ELF-1 (cell line): ENCODE measurements around the gene DCST2.

ENCODE experiments used
- DNase-seq: peaks from one replicate; pipeline ENCODE4 v3.0.0-alpha.2; 2016; ENCODE audit warnings: low read depth, low spot score

The DCST2 gene

GRCh38 chr1:155010211-155010918 is 23.2 kb downstream of the DCST2 start:
- DNase-seq, result no peak

GRCh38 chr1:155009742-155010141 is 23.8 kb downstream of the DCST2 start:
- no peak for DNase-seq

GRCh38 chr1:155009221-155009711 is 24.3 kb downstream of the DCST2 start:
- DNase-seq, result no peak

- DNase-seq, result no peak
Observed at GRCh38 chr1:155008015-155008941, 25.3 kb downstream of the DCST2 start.

GRCh38 chr1:155007251-155007828 is 26.2 kb downstream of the DCST2 start:
- no peak for DNase-seq

GRCh38 chr1:155006601-155007101 is 26.9 kb downstream of the DCST2 start:
- DNase-seq, result no peak

GRCh38 chr1:155005076-155006011 is 28.2 kb downstream of the DCST2 start:
- no peak for DNase-seq

- no peak for DNase-seq
Observed at GRCh38 chr1:155004352-155005075, 29.1 kb downstream of the DCST2 start.

GRCh38 chr1:155003766-155004351 is 29.7 kb downstream of the DCST2 start:
- peak; percentile 36 for DNase-seq

GRCh38 chr1:155003227-155003765 is 30.3 kb downstream of the DCST2 start:
- DNase-seq, result no peak

GRCh38 chr1:155002464-155003226 is 30.9 kb downstream of the DCST2 start, which contains the start of gene ZBTB7B:
ZBTB7B (plus strand) TSS chr1:155002802; CDS start chr1:155014661, 11,859 bp downstream.
- peak; percentile 45 for DNase-seq

GRCh38 chr1:155001675-155002463 is 31.7 kb downstream of the DCST2 start:
- peak; percentile 95 for DNase-seq

- DNase-seq, result no peak
Observed at GRCh38 chr1:155001425-155001674, 32.2 kb downstream of the DCST2 start.

GRCh38 chr1:155000726-155001424 is 32.7 kb downstream of the DCST2 start:
- peak; percentile 97 for DNase-seq

- DNase-seq, result peak; percentile 60
Observed at GRCh38 chr1:155000411-155000725, 33.2 kb downstream of the DCST2 start.

- DNase-seq, result peak; percentile 83
Observed at GRCh38 chr1:154999571-155000410, 33.8 kb downstream of the DCST2 start.
